GM19099 (cell line): Measurements from ENCODE around the gene DENND4C.

Source experiments
- POLR2A ChIP-seq: IDR thresholded peaks from 3 replicates; pipeline ENCODE4 v1.6.1; 2011; ENCODE audit warnings: low read depth; ENCODE audit not compliant: insufficient read length; ENCODE audit errors: extremely low read depth

The DENND4C gene

DNA sequence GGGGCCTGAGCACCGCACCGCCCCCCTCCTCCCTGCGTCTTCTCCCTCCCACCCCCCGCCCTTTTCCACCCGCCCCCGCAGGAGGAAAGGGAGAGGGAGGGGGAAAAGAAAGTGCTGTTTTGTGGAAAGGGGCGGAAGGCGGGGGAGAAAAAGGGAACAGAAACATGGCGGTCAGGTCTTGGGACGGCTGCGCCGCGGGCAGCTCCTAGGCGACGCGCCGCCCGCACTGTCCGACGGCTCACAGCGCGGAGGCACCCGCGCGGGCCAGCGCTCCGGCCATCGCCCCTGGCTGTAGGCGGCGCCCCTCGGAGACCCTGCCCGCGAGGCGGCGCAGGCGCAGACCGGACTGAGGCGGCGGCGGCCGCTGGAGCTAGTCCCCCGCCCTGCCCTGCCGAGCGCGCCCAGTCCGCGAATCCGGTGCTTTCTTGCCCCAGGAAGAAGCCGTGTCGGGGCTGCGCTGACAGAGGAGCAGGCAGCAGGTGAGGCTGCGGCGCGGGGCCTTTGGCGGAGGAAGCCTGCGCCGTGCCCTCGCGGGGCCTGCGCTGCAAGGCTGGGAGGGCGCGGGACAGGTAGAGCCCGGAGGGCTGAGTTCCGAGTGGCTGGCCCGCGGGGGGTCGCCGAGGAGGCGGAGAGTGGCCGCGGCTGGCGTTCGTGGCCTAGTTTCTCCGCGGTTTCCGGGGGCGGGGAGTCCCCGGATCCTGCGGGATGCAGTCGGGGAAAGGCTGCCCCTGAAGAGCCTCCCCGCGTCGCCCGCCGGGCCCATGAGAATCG, at the start of gene DENND4C:
Gene DENND4C, plus strand, starts transcription at position 339 of the 771 bp plus-strand sequence. CDS start 45,482 bp downstream, outside the sequence.
- peak; percentile 84 for TF ChIP-seq POLR2A

DNA sequence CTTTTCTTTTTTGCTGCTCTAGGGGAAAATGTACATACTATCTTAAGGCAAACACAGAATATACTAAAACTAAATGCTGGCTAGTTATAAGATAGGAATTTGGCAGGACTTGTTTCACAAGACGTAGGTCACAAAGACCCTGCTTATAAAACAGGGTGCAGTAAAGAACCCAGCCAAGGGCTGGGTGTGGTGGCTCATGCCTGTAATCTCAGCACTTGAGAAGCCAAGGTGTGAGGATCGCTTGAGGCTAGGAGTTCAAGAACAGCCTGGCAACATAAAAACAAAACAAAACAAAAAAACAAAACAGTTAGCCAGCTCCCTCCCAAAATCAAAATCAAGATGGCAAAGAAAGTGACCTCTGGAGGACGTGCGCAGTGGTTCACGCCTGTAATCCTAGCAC, 49.5 kb upstream of the DENND4C start:
- no peak for TF ChIP-seq POLR2A

DNA sequence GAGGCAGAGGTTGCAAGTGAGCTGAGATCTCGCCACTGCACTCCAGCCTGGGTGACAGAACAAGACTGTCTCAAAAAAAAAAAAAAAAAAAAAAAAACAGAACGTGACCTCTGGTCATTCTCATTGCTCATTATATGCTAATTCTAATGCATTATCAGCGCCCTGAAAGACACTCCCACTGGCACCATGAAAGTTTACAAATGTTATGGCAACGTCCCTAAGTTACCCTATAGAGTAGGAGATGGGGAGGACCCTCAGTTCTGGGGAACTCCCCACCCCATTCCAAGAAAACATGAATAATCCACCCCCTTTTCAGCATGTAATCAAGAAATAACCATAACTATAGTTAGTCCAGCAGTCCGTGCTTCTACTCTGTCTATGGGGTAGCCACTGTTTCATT, 48.9 kb upstream of the DENND4C start:
- TF ChIP-seq POLR2A: no peak

GRCh38 chr9:19184144-19184917, 46.2 kb upstream of the DENND4C start:
- no peak for TF ChIP-seq POLR2A

- TF ChIP-seq POLR2A: no peak
Observed at GRCh38 chr9:19185191-19185590, 45.3 kb upstream of the DENND4C start.

DNA sequence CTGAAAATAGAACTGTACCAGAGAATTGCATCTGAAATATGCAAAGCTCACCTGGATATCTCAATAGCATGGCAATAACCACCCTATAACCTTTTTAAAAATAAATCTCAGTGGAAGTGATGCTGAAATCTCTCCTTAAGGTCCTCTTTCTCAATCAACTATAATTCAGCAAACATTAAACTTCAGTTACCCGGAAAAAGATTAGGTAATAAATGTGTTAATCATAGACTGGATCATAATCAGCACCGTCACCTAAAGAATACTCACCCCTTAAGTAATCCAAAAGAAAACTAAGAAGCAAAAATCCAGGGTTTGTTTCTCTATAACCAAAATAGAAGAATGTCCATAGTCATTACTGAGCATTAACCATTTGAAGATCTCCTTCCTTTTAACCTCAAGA, 44.3 kb upstream of the DENND4C start:
- no peak for TF ChIP-seq POLR2A

GRCh38 chr9:19188771-19189170, 41.7 kb upstream of the DENND4C start:
- no peak for TF ChIP-seq POLR2A

DNA sequence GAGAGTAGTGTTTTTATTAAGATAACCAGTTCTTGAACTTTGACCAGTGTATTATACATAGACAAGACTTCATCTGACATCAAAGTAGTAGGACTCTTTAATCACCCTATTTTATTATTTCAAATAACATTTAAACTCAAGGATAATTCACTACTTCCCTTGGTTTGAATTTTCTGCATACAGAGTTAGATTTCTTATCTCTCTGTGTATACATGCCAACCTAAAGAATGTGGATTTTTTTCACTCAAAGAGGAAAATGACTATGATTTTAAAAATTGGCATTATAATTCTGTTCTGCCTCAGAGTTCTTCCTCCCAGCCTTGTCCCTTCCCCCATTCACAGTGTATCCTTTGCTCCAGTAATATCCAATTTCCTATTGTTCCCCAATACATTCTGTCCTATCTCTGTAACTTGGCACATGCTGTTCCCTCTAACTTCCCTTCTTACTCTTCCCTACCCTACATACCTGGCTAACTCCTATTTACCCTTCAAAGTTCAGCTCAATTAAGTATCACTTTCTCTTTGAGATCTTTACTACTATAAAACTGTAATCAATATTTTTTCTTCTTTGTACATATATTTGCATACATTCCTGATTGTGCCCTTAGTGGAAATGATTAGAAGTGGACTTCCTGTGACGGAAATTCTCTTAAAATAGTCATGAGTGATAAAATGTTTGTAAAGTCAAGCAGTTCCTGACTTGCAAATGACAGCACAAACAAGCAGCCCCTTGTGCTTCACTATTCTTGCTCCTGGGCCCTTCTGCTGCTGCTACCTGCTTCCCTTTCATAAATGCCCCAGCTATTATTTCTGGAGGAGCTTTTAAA, 38.1 kb upstream of the DENND4C start:
- no peak for TF ChIP-seq POLR2A

- TF ChIP-seq POLR2A: no peak
Observed at GRCh38 chr9:19193029-19193324, 37.5 kb upstream of the DENND4C start.

- TF ChIP-seq POLR2A: no peak
Observed at GRCh38 chr9:19198406-19198805, 32.1 kb upstream of the DENND4C start.

GRCh38 chr9:19199012-19199411, 31.5 kb upstream of the DENND4C start:
- no peak for TF ChIP-seq POLR2A

GRCh38 chr9:19200229-19200628, 30.3 kb upstream of the DENND4C start:
- no peak for TF ChIP-seq POLR2A

GRCh38 chr9:19201899-19202891, 28.3 kb upstream of the DENND4C start:
- no peak for TF ChIP-seq POLR2A

GRCh38 chr9:19203058-19203457, 27.4 kb upstream of the DENND4C start:
- no peak for TF ChIP-seq POLR2A

GRCh38 chr9:19208653-19209052, 21.8 kb upstream of the DENND4C start:
- TF ChIP-seq POLR2A: no peak

DNA sequence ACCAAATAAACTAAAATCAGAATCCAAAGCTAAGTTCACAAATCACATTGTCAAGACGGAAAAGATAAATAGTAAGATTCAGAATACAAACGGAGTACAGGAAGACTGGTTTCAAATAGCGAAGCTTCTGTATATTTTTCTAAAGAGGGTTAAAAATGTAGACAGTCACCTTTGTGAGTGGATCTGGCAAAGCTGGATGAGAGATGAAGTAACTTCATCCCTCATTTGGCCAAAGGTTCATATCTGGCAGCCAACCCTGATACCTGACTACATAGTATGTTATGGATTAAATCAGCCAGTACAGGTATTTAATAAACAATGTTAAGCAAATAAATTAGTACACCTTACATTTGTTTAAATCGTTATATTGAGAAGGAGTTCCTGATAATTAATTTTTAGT, 21.3 kb upstream of the DENND4C start:
- no peak for TF ChIP-seq POLR2A
